ENCODE measurements around the gene BSN. TPM values are rescaled to one million over a fixed set of nuclear protein-coding genes. Genes with fewer than 3 reads are reported as not detected.

BSN gene
- total RNA-seq, 2 experiments from 2014 or later = 0.03 to 0.27 TPM

GRCh38 chr3:49634736-49635135, 80.5 kb downstream of the BSN start:
- no peak for DNase-seq (ENCODE audit: low spot score)
- CTCF ChIA-PET (ENCODE audit: unreplicated experiment) = no interaction called here
- BruUV-seq (replicated peaks) = no TSS peak

GRCh38 chr3:49636883-49637609, 82.8 kb downstream of the BSN start:
- no peaks in the 10 kb centered on the region; the same call in 1 of the 2 replicates for H3K9me3 ChIP-seq (ENCODE audit: low read length)
- H3K4me1 ChIP-seq (ENCODE audit: insufficient read depth, low read length, poor library complexity, severe bottlenecking) = no peaks in the 10 kb centered on the region
- no peak overlapping the region for H3K4me2 ChIP-seq (ENCODE audit: low read length)
- H3K4me3 ChIP-seq (ENCODE audit: low read depth, low read length, poor library complexity, severe bottlenecking) = no peak overlapping the region
- H3K79me2 ChIP-seq (ENCODE audit: insufficient read depth, low read depth, low read length) = no peaks in the 10 kb centered on the region
- H3K9me2 ChIP-seq (ENCODE audit: insufficient read depth, low read length) = no peaks in the 10 kb centered on the region
- CTCF ChIA-PET (ENCODE audit: unreplicated experiment) = no interaction called here
- H2AFZ ChIP-seq (ENCODE audit: low read length) = no peak overlapping the region
- H4K20me1 ChIP-seq (ENCODE audit: insufficient read depth, low read length) = no peaks in the 10 kb centered on the region
- POLR2A ChIA-PET = interaction anchor here (0.5 kb wide), 1 partner anchor 450 kb away, joined by 3 read pairs; no protein-coding TSS in a partner anchor
- DNase-seq (ENCODE audit: low spot score) = no peak
- H3K36me3 ChIP-seq (ENCODE audit: insufficient read depth, low read length) = no peaks in the 10 kb centered on the region
- no peak for TF ChIP-seq EZH2phosphoT487 (IDR thresholded peaks at IDR 0.05; ENCODE audit: borderline replicate concordance, low read depth, low read length)
- TF ChIP-seq CTCF (conservative IDR thresholded peaks at IDR 0.05; ENCODE audit: low read length) = no peak
- BruUV-seq (replicated peaks) = no TSS peak
- intact Hi-C loops (cut with micrococcal nuclease; ENCODE audit: unreplicated experiment) = no loop called here
- no peak overlapping the region for H3K27ac ChIP-seq (ENCODE audit: low read depth, low read length, poor library complexity, severe bottlenecking)

More at GRCh38 chr3:49634736-49635135, 80.5 kb downstream of the BSN start:
- TF ChIP-seq EZH2phosphoT487 (IDR thresholded peaks at IDR 0.05; ENCODE audit: borderline replicate concordance, low read depth, low read length) (no peak), CTCF (conservative IDR thresholded peaks at IDR 0.05; ENCODE audit: low read length) (no peak)
- Histone ChIP-seq H3K4me2 (ENCODE audit: low read length) (no peak overlapping the region), H3K4me1 (ENCODE audit: insufficient read depth, low read length, poor library complexity, severe bottlenecking) (no peaks in the 10 kb centered on the region), H3K9me3 (ENCODE audit: low read length) (peaks cover 6% of the 10 kb centered on the region; the same call in 1 of the 2 replicates), H3K36me3 (ENCODE audit: insufficient read depth, low read length) (no peaks in the 10 kb centered on the region), H3K79me2 (ENCODE audit: insufficient read depth, low read depth, low read length) (no peaks in the 10 kb centered on the region), H2AFZ (ENCODE audit: low read length) (no peak overlapping the region), H3K9me2 (ENCODE audit: insufficient read depth, low read length) (no peaks in the 10 kb centered on the region), H3K4me3 (ENCODE audit: low read depth, low read length, poor library complexity, severe bottlenecking) (no peak overlapping the region), H3K27ac (ENCODE audit: low read depth, low read length, poor library complexity, severe bottlenecking) (no peak overlapping the region), H4K20me1 (ENCODE audit: insufficient read depth, low read length) (no peaks in the 10 kb centered on the region)
- POLR2A ChIA-PET = no interaction called here
- intact Hi-C loops (cut with micrococcal nuclease; ENCODE audit: unreplicated experiment) = no loop called here

GRCh38 chr3:49638445-49638844, 84.2 kb downstream of the BSN start:
- no peaks in the 10 kb centered on the region for H4K20me1 ChIP-seq (ENCODE audit: insufficient read depth, low read length)
- H3K36me3 ChIP-seq (ENCODE audit: insufficient read depth, low read length) = no peaks in the 10 kb centered on the region
- no peak overlapping the region for H3K27ac ChIP-seq (ENCODE audit: low read depth, low read length, poor library complexity, severe bottlenecking)
- no peak overlapping the region for H3K4me2 ChIP-seq (ENCODE audit: low read length)
- TF ChIP-seq CTCF (conservative IDR thresholded peaks at IDR 0.05; ENCODE audit: low read length) = no peak
- no peak for TF ChIP-seq EZH2phosphoT487 (IDR thresholded peaks at IDR 0.05; ENCODE audit: borderline replicate concordance, low read depth, low read length)
- no peaks in the 10 kb centered on the region for H3K4me1 ChIP-seq (ENCODE audit: insufficient read depth, low read length, poor library complexity, severe bottlenecking)
- no peak overlapping the region for H3K4me3 ChIP-seq (ENCODE audit: low read depth, low read length, poor library complexity, severe bottlenecking)
- intact Hi-C loops (cut with micrococcal nuclease; ENCODE audit: unreplicated experiment) = no loop called here
- H3K79me2 ChIP-seq (ENCODE audit: insufficient read depth, low read depth, low read length) = no peaks in the 10 kb centered on the region
- no peaks in the 10 kb centered on the region for H3K9me2 ChIP-seq (ENCODE audit: insufficient read depth, low read length)
- no peak overlapping the region for H2AFZ ChIP-seq (ENCODE audit: low read length)
- ChIA-PET POLR2A (no interaction called here), CTCF (ENCODE audit: unreplicated experiment) (no interaction called here)
- DNase-seq (ENCODE audit: low spot score) = no peak
- BruUV-seq (replicated peaks) = no TSS peak
- no peaks in the 10 kb centered on the region for H3K9me3 ChIP-seq (ENCODE audit: low read length)

All from OCI-LY7 (cell line).